ENCODE measurements around the gene GLIS2. TPM values are rescaled to one million over a fixed set of nuclear protein-coding genes. Genes with fewer than 3 reads are reported as not detected.

The GLIS2 gene
- total RNA-seq, 4 donors from 2014 or later: 5.7 to 26.9 (median 7.9) TPM

DNA sequence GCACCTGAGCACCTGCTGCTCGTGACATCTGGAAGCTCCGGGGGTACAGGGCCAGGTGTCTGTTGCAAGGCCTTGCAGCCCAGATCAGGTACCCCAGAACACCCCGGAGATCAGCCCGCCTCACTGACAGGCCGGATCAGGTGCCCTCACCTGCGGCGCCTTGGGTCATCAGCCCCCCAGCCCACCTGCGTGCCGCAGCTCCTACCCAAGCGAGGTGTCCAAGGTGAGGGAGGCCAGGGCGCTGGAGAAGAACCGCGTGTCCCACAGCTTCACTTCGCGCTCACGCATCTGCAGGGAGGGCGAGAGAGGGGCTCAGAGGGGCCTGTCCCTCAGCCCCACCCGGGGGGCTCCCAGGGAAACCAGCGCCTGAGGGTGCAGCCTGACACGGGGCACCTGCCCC lies 71.9 kb downstream of the GLIS2 start:
- no peak for ATAC-seq
- H3K36me3 ChIP-seq: peaks cover 0 to 75% of the 10 kb centered on the region in 2 donors
- peaks cover 0 to 70% (median 16%) of the 10 kb centered on the region in 3 donors for H3K4me1 ChIP-seq
- H3K4me3 ChIP-seq: no peak overlapping the region
- TF ChIP-seq EP300 (IDR thresholded peaks at IDR 0.05) (no peak), POLR2A (IDR thresholded peaks at IDR 0.05) (no peak), POLR2AphosphoS5 (IDR thresholded peaks at IDR 0.05) (no peak), CTCF (IDR thresholded peaks at IDR 0.05) (no peak)
- H3K27ac ChIP-seq: peak overlapping the region in 3 of 4 donors; percentile 31 to 67 (median 64)
- no peaks in the 10 kb centered on the region for H3K9me3 ChIP-seq
- no CpG with 5 or more reads among the region's 20 CpGs for WGBS, 2 donors (ENCODE audit: low coverage in 1 of 2)
- no peaks in the 10 kb centered on the region for H3K27me3 ChIP-seq

DNA sequence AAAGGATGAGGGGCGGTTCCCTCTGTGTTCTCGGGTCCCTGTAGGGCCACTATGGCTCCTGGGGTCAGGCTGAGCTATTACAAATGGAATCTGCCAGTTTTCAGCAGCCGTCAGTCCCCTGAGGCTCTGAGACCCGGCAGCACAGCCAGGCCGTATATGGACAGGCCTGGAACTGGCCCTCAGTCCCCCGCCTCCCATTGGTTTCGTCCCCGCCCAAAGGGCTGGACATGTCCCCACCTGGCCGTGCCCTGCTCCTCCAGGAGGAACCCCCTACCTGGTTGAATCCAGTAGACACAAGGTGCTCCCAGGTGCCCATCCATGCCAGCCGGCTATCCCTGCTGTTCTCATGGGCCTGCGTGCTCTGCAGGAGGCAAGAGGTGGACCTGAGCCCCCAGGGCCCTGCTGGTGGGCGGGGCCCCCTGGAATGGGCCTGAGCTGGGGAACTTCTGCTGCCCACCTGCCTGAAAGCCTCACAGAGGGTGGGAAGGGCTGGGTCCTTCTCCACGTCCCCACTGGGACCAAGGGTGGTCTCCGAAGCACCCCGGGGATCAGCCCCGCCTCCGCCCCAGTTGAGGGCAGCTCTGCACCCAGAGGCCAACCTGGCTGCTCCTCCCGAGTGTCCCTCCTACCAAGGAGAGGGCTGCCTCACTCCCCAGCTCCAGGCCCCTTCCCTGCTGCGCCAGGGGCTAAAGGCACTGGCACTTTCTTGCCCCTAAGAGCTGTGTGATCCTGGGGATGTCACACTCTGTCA lies 72.6 kb downstream of the GLIS2 start:
- WGBS, 2 donors (ENCODE audit: low coverage in 1 of 2): 100% methylated on average over 1 of the region's 19 CpGs; no CpG with 5 or more reads in 1 of the 2 donors
- Histone ChIP-seq H3K27me3 (no peaks in the 10 kb centered on the region), H3K4me1 (peaks cover 0 to 76% (median 23%) of the 10 kb centered on the region in 3 donors), H3K9me3 (no peaks in the 10 kb centered on the region), H3K4me3 (no peak overlapping the region), H3K36me3 (peaks cover 0 to 75% of the 10 kb centered on the region in 2 donors), H3K27ac (peak overlapping the region in 3 of 4 donors; percentile 57 to 67 (median 64))
- ATAC-seq: no peak
- TF ChIP-seq CTCF (IDR thresholded peaks at IDR 0.05) (no peak), EP300 (IDR thresholded peaks at IDR 0.05) (no peak), POLR2A (IDR thresholded peaks at IDR 0.05) (no peak), POLR2AphosphoS5 (IDR thresholded peaks at IDR 0.05) (no peak)

Other genes with a start within 250 kb of the GLIS2 start
- 10 to 100 TPM; 33.0 to 83.5 (median 43.4) TPM for gene ADCY9, start 199.6 kb upstream of the GLIS2 start, total RNA-seq
- gene SRL, start 74.0 kb upstream of the GLIS2 start, total RNA-seq: 1 to 10 TPM; 1.2 to 3.4 (median 2.4) TPM
- 1 to 10 TPM; 3.3 to 5.9 (median 4.7) TPM for gene TFAP4, start 43.0 kb upstream of the GLIS2 start, total RNA-seq
- 10 to 100 TPM; 26.0 to 37.3 (median 34.7) TPM for gene PAM16, start 35.3 kb downstream of the GLIS2 start, total RNA-seq
- gene VASN, start 55.8 kb downstream of the GLIS2 start, total RNA-seq: 10 to 100 TPM in 3 of 4 donors, 1 to 10 TPM in 1; 6.8 to 35.8 (median 19.9) TPM
- 10 to 100 TPM; 11.0 to 38.9 (median 17.8) TPM for gene CORO7, start 100.5 kb downstream of the GLIS2 start, total RNA-seq
- gene DNAJA3, start 109.8 kb downstream of the GLIS2 start, total RNA-seq: 10 to 100 TPM; 39.6 to 55.6 (median 43.9) TPM
- 10 to 100 TPM; 32.9 to 49.7 (median 39.3) TPM for gene NMRAL1, start 158.6 kb downstream of the GLIS2 start, total RNA-seq
- gene HMOX2, start 160.3 kb downstream of the GLIS2 start, total RNA-seq: 10 to 100 TPM; 26.3 to 66.3 (median 36.2) TPM
- 10 to 100 TPM; 13.2 to 31.5 (median 18.7) TPM for gene CDIP1, start 222.7 kb downstream of the GLIS2 start, total RNA-seq
- gene C16orf96, start 240.3 kb downstream of the GLIS2 start, total RNA-seq: under 1 TPM in 1 of 4 donors, not detected in 3; 0.40 TPM

All from gastroesophageal sphincter (tissue), 4 donors.